NCI-H446 treated with DMSO at 0.1 percent for 48 hours (cell line): ENCODE measurements around the gene STK40.

ENCODE experiments used
- DNase-seq: peaks from one replicate; lab custom pipeline; 2025; lab: John Stamatoyannopoulos, UW

STK40 gene

DNA sequence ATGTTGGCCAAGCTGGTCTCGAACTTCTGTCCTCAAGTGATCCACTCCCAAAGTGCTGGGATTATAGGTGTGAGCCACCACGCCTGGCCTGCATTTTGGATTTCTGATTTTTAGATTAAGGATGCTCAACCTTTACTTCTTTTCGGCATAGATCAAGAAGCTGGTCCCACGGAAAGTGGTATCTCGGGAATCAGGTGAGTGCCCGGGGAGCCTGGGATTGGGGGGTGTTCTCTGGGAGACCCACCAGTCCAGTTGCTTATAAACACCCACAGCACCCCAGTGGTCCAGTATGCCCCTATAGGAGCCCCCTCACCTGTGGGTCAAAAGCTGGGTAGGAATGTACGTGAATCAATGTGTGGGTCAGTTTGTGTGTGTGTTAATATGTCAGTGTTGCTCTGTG is 76.3 kb downstream of the STK40 start:
- DNase-seq = no peak

- DNase-seq = no peak
Observed at GRCh38 chr1:36307601-36308330, 78.0 kb downstream of the STK40 start.

GRCh38 chr1:36306902-36307456 is 78.7 kb downstream of the STK40 start:
- peak; percentile 87 for DNase-seq

- DNase-seq = no peak
Observed at GRCh38 chr1:36306210-36306901, 79.4 kb downstream of the STK40 start, which contains the start of gene SH3D21. Gene SH3D21 (plus strand): TSS chr1:36306368. CDS start chr1:36306421, 53 bp downstream.

DNA sequence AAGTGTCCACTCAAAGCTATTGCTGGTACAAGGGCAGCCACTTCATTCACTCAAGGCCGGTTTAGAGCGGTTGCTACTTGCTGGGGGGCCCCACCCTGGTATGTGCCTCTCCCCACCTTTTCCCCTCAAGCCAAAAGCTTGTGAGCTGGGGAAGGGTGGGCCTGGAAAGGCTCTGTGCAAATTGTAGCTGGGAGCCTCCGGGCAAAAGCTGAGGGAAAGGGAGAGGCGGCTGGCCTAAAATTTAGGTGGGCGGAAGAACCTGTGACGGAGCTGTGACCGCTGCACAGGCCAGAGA is 79.9 kb downstream of the STK40 start:
- no peak for DNase-seq

DNA sequence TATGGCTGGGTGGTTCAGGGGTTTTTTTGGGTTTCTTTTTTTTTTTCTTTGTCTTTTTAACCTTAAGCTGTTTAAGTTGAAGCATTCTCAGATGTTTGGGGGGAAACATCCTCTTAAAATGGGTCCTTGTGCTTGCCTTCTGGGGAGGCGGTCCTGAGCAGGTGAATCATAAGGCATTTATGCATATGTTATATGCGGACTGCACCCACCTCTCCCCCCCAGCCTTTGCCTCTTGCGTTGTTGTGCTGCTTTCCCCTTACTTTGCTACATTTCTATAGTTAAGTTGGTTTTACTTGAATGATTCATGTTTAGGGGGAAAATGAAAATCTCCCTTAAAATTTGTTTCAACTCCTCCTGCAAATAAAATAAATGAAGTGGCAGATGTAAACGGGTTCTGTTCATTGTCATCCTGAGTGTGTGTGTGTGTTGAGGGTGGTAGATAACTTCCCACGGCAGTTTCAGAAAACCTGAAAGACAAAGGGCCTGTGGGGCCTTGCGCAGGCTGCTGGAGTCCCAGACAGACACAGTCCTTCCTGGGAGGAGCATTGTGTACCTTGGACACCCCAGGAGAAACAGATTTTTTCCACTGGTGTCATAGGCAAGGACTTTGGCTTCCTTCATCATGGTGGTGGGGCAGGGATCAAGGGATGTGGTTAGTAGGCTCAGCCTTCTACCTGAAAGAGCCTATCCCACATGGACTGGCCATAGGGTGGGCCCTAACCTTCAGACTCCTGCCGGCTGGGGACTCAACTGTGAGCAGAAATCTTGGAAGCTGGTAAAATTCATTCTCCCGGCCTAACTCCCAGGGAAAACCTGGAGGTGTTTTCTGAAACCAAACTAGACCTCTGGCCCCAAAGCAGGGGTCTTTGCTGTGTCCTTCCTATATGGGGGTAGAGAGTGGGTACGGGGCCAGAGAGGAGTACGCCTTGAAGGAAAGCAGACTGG is 80.5 kb downstream of the STK40 start:
- no peak for DNase-seq

DNA sequence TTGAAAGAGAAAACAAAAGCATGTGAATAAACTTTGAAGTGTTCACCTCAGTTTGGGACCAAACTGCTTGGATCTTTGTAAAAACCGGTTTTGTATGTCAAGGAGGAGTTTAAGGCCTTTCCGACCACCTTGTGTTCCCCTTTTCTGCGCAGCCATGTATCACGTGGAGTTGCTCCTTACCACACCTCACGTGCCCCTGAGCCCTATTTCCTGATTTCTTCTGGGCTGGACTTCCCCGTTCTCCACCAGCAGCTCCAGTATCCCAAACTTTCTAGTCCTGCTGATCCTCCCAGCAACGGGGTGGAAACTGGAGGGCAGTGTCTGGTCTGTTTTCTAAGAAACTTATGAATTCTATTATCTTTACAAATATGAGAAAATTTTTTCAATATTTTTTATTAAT is 81.2 kb downstream of the STK40 start:
- no peak for DNase-seq

GRCh38 chr1:36303650-36304360 is 81.9 kb downstream of the STK40 start:
- DNase-seq = no peak

DNA sequence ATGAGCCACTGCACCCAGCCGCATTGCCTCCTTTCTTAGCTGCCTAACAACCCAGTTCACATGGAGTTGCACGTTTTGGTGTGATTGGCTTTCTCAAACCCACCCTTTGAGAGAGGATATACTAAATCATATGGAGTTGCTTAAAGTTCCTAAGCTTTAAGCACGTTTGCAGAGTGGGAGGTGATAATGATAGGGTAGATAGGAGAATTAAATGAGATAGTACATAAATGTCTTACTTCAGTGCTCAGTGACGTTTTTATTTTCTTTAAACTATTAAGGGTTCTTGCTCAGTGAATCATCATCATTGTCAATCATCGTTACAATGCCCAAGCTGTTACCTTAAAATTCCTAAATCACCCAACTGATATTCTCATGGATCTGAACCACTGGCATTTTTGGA is 82.5 kb downstream of the STK40 start:
- DNase-seq = no peak

- DNase-seq = no peak
Observed at GRCh38 chr1:36301220-36301619, 84.5 kb downstream of the STK40 start.

DNA sequence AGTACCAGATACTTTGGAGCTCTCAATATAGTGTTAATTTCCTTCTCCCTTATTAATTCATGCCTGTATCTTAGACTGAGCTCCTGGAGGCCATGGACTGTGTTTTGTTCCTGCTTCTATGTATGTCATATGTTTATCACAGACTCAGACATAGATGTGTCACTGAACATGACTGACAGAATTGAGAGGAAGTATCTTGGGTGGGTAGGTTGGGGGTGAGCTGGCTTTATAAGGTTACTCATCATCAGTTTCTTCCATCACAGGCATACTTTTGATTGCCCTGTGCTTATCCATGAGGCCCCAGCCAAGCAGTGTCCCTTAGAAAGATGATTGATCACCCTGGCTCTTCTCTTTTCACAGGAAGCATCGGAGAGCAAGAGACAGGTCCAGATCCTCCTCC is 85.2 kb downstream of the STK40 start:
- no peak for DNase-seq

DNA sequence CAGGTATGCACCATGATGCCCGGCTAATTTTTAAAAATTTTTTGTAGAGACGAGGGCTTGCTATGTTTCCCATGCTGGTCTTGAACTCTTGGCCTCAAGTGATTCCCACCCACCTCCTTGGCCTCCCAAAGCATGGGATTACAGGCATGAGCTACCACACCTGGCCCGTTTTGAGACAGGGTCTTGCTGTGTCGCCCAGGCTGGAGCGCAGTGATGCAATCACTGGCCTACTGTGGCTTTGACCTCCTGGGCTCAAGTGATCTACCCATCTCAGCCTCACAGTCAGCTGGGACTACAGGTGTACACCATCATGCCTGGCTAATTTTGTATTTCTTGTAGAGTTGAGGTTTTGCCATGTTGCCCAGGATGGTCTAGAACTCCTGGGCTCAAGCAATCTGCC is 87.1 kb downstream of the STK40 start:
- no peak for DNase-seq

DNA sequence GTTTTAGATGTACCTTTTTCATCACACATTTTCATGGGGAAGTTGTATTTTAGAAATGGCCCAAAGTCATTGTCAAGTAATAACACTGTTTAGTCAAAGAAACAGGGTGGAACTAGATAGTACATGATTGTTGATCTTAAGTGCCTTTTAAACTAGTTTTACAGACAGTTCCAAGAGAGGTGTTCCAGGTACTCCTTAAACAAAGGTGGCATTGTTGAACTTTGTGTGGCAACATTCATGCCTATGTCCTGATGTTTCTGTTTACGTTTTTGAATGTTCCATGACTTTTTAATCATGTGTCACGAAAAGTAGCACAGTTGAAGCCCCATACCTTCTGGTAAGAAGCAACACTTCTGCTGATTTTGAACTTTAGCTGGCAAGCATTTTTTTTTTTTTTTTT is 88.7 kb downstream of the STK40 start:
- DNase-seq = no peak

DNA sequence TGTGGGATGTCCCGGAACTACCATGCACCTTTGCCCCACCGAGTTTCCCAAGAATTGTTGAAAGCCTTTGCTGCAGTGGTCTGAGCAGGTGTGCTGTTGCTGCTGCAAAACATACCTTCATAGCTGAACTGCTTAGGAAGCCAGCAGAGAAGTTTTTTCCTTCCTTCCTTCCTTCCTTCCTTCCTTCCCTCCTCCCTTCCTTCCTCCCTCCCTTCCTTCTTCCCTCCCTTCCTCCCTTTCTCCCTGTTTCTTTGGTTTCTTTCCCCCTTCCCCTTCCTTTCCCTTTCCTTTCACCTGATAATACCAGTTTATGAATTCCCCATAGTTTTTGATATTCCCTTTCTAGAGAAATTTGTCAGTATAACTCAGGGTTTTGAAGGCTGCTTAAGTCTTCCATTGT is 90.3 kb downstream of the STK40 start:
- no peak for DNase-seq
